GM21737 (cell line): ENCODE data around the gene GPR35.

Experiments used
- ATAC-seq: cut with Tn5 transposase; IDR thresholded peaks from one replicate; pipeline ENCODE4 v1.9.1; 2021; ENCODE audit warnings: mild to moderate bottlenecking, moderate library complexity; ENCODE audit not compliant: unreplicated experiment

The GPR35 gene

GRCh38 chr2:240637116-240637900 is 12.0 kb downstream of the GPR35 start:
- ATAC-seq: no peak

GRCh38 chr2:240637901-240638345 is 12.6 kb downstream of the GPR35 start:
- ATAC-seq: no peak

GRCh38 chr2:240638512-240639160 is 13.4 kb downstream of the GPR35 start:
- no peak for ATAC-seq

- no peak for ATAC-seq
These were observed 14.3 kb downstream of the GPR35 start for GRCh38 chr2:240639566-240639965.

GRCh38 chr2:240640939-240641338 is 15.7 kb downstream of the GPR35 start:
- no peak for ATAC-seq

- no peak for ATAC-seq
These were observed 17.0 kb downstream of the GPR35 start for GRCh38 chr2:240642061-240642805.

GRCh38 chr2:240642806-240643092 is 17.5 kb downstream of the GPR35 start:
- ATAC-seq: no peak

GRCh38 chr2:240643093-240643810 is 18.0 kb downstream of the GPR35 start:
- ATAC-seq: no peak

- no peak for ATAC-seq
These were observed 18.5 kb downstream of the GPR35 start for GRCh38 chr2:240643811-240644150.

GRCh38 chr2:240644171-240644651 is 18.9 kb downstream of the GPR35 start:
- no peak for ATAC-seq

- ATAC-seq: no peak
These were observed 19.6 kb downstream of the GPR35 start for GRCh38 chr2:240644859-240645301.

- no peak for ATAC-seq
These were observed 20.1 kb downstream of the GPR35 start for GRCh38 chr2:240645346-240645745.

- no peak for ATAC-seq
These were observed 20.5 kb downstream of the GPR35 start for GRCh38 chr2:240645801-240646175.

GRCh38 chr2:240646176-240646899 is 21.1 kb downstream of the GPR35 start:
- no peak for ATAC-seq

- ATAC-seq: no peak
These were observed 21.7 kb downstream of the GPR35 start for GRCh38 chr2:240646900-240647502.

GRCh38 chr2:240647503-240648154 is 22.3 kb downstream of the GPR35 start:
- no peak for ATAC-seq

GRCh38 chr2:240648155-240648649 is 22.9 kb downstream of the GPR35 start:
- ATAC-seq: no peak

- no peak for ATAC-seq
These were observed 23.5 kb downstream of the GPR35 start for GRCh38 chr2:240648650-240649275.

GRCh38 chr2:240649331-240649730 is 24.1 kb downstream of the GPR35 start:
- ATAC-seq: no peak
